GM21367 (cell line): ENCODE results near the gene SNX30.
A peak's percentile ranks its signal among the peaks of the same experiment; 100 is the strongest.

Experiments used
- ATAC-seq: cut with Tn5 transposase; IDR thresholded peaks from one replicate; pipeline ENCODE4 v1.9.1; 2021; ENCODE audit not compliant: unreplicated experiment

SNX30 gene

DNA sequence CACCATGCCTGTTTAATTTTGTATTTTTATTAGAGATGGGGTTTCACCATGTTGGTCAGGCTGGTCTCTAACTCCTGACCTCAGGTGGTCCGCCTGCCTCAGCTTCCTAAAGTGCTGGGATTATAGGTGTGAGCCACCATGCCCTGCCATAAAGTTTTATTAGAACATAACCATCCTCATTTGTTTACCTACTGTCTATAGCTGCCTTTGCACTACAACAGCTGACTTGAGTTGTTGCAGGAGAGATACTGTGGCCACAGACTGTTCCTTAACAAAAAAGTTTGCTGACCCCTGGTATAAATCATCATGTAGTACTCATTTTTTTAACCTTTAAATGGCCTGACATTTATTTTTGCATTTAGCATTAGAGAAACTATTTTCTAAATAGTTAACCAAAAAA, 31.7 kb downstream of the SNX30 start:
- ATAC-seq = no peak

DNA sequence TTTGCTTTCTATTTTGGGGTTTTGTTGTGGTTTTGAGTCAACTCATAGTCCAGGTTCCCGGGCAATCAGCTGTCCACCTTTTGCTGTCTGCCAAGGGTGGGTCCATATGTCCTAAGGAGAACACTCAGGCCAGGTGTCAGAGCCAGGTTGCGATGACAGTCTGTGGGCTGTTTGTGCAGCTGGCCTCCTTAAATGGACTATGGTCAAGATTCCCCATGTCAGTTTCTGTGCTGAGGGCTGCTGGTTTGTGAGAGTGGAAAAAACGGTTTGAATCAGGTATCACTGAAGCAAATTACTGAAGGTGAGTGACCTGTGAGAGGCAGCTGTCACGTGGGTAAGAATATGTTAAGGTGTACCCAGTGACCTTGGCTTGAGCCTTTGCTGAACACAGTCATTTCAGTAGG, 33.0 kb downstream of the SNX30 start:
- ATAC-seq = no peak

DNA sequence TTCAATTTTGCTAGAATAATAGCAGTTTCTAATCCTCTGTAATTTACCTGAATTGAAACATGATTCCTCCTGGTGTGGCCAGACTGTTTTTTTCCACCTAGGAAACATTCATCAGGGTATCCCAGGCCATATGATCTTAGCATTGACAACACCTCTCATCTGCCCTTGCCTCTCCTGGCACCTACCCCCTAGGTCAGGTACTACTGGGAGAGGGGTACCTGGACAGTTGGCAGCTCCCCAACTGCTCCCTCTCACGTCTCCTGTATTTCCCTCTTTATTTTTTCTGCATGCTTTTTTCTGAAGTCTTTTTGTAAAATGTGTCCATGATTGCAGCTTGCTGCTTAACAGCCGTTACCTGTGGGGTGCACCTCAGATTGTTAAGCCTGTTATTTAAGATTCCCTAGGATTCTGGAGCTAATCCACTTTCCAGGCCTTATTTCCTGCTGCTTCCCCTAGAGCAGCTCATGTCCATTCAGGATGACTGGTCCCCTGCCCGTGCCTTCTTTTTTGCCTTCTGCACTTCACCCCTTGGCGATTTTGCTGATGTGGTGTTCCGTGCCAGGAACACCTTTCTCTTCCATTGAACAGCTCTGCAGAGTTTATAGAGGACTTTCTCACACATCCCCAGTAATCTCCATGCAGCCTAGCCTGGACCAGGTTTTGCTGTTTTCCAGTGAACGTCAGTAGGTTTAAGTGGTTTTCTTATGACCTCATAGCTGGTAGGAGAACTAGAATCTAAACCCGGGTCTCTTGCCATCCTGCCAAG, 33.6 kb downstream of the SNX30 start:
- no peak for ATAC-seq

DNA sequence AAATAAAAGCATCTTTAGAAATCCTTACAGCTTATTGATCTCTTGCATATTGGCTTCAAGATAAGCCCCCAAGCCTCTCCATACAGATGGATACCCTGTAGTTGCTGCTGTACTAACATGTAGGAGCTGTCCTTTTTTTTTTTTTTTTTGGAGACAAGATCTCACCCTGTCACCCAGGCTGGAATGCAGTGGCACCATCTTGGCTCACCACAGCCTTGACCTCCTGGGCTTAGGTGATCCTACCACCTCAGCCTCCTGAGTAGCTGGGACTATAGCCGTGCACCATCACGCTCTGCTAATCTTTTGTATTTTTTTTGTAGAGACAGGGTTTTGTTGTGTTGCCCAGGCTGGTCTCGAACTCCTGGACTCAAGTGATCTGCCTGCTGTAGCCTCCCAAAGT, 35.4 kb downstream of the SNX30 start:
- ATAC-seq = no peak

DNA sequence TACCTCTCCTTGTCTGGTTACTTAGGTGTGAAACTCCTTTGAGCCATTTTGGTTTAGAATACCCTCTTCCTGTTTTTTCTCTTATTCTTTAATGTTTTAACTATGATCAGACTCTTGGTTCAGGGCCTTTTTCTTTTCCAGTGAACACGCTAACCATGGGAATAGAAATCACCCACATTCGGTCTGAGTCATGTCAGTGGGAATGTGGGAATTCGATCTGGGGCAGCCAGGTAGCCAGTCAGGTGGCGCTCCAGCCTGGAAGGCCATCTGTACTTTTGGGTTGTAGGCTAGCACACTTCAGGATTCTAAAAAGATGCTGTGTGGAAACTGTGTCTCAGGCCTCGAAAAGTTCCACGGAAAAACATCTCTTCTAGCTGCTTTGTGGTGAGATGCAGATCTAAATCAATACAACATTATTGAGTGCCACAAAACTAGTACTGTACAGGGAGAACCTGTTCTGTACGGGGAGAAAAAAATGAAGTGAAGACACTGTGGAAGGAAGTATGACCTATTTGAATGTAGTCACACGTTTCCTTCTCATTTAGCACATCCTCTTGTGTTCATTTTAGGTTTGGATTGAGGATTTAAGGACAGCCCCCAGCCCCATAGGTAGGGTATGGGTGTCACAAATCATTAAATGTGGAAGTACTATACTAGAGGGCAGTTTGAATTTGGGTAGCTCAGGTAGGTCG, 36.4 kb downstream of the SNX30 start:
- ATAC-seq = no peak

DNA sequence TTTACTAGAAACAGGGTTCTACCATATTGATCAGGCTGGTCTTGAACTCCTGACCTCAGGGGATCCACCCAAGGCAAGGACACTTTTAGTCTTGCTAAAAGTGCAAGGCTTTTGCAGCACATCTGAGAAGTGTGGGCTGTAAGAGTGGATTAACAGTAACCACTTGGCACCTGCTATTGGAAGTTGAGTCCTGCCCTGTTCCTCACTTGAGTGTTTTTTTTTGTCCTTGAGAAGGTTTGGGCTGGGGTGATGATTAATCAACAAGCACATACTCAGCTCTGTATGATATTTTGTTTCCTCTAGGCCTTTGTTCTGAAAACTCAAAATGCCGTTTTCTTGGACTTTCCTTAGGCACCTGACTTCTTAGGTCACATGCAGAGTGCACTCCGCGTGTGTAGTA, 37.4 kb downstream of the SNX30 start:
- ATAC-seq = no peak

DNA sequence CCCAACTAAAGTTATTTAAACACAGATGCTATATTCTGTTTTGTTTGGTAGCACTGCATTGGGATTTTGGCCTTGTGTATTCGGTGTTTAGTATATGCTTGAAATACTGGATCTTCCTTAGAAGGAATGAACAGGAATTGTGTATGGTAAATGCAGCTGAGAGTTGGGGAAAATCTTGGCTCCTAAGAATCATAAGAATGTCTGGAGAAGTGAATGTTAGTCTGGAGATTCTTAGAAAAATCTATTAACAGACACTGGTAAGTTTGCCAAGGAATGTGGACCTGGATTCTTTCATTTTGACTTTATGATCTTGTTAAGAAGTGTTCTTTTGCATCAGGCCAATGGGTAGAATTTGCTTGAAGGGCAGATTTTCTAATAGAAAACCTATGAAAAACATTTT, 38.9 kb downstream of the SNX30 start:
- ATAC-seq = no peak

DNA sequence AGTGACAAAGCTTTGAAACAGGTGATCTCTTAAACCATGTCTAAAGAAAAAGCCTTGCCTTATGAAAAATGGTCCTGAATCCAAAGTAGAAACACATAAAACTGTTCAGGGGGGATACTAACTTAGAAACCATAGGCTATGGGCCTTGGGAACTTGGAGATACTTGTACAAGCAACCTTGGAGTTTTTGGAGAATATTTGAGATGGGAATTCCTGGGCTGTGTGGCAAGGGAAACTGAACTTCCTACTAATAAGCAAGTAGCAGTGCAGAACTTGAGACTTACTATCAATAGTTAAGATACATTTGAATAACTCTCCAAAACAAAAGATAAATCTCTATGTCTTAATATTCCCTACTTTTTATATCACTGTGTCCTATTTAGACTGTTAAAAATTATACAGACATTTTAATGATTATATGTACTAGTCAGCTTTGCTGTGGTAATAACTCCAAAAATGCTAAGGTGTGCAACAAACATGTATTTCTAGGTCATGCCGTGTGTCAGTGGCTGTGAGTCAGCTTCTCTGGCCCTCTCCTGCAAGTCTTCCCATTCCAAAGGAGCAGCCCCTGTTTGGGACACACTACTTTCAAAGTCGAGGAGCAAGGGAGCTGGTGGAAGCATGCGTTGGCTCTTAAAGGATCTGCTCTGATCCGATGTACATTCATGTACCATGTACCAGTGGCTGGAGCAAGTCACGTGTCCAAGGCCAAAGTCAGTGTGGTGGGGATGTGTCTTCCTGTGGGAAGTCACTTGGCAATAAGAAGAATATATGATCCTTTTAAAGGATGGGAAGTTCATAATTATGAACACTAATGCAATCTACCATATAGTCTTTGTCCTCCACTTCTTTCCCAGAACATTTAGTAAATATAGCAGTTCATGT, 39.6 kb downstream of the SNX30 start:
- no peak for ATAC-seq

DNA sequence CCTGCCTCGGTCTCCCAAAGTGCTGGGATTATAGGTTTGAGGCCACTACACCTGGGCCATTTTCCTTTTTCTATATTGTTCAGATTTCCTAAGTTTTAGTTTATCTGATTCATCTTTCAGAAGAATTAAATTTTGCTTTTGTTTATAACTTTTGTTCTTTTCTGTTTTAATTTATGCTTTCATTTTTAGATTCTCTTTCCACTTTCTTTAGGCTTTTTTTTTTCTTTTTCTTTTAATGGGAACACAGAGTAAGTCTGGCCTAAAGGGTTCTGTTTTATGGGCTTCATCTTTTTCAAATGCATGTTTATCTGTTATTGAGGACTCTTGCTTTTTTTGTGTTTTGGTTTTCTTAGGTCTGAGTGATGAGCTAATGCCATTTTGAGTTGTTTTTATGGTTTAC, 42.1 kb downstream of the SNX30 start:
- no peak for ATAC-seq

DNA sequence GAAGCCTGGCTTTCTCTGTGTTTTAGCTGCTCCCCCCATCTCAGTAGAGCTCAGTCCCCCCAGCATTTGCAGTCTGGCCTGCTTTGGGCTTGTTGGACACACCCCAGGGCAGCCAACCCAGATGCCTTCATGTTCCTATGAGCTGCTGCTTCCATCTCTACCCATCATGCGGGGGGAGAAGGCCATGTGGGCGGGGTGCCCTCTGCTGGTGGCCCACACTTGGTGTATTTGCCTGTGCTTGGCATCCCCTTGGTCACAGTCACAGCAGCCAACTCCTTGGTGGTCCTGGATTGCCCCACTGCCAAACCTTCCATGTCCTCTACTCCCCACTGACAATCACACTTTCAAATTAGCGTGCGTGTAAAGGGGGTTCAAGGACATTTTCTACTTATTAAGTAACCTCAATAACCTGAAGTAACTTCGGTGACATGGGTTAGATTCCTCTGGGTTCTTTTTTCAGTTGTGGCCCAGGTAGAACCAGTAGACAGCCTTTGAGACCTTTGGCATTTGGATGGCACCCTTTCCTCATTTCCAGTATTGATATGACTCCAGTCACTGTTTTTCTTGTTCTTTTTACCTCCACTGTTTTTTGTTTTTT, 42.8 kb downstream of the SNX30 start:
- ATAC-seq = no peak

DNA sequence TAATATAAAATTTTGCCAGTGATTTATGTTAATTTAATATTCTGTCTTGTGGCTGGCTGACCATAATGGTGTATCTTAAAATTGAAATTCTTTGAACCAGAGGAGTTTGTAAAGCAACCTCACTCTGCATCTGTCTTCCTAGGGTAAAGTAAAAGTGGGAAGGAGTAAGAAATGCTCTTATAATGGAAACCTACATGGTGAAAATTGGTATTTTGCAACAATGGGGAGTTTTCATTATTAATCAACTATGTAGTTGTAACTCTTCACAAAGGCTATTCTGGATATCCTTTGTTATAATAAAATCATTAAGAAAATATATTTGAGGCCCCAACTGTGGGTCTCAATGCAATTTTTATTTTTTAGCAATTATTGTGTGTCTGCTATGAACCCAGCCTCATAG, 44.2 kb downstream of the SNX30 start:
- no peak for ATAC-seq

DNA sequence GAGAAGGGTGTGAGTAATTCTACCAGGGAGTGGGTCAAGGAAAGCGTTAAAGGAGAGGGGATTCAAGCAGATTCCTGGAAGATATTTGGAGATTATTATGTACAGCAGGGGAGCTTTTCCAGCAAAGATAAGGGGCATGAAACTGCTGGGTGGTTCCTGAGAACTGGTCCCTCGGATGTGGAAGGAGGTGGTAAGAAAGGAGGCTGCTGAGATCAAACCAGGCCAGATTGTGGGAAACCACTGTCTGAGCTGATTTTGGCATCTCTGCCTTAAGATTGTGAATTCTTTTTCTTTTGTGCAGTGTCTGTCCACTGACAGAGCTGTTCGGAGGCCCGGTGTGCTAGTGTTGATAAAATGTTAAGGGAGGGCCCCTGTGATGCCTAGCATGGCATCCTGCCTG, 45.4 kb downstream of the SNX30 start:
- ATAC-seq = no peak

DNA sequence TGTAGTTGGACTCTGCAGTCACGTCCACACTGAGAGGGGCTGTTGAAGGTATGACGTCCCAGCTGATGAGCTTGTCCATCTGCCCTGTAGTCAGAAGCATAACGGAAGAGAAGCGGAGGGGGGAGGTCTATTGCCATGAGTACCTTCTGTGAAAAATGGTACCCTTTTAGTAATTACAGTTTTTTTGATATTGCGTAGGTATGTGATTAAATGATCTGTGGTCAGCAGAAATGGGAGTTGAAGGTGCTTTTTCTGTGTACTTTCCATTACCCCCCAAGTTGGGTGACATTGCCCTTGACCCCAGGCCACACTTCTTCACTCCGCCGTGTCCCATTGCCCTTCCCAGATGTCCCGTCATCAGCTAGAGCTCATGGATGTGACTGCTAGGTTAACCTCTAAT, 45.9 kb downstream of the SNX30 start:
- no peak for ATAC-seq

DNA sequence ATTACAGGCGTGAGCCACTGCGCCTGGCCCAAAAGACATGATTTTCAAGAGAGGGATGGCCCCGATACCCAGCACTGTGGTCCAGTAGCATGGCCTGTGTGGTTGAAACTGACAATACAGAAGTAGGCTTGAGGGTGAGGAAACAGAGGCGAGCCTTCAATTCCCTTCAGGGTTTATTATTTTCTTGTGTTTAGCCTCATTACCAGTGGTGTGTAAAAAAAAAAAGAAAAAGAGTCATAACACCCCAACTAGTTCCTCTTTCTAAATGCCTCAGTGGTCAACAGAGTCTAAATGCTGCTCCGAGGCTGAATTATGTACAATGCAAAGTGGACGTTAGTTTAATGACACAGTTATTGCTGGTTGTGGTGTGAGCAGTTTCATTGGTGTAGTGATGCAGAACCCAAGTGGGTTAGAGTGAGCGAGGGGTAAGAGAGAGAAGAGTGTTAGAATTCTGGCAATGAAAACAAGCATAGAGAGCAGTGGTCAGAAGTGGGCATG, 58.8 kb downstream of the SNX30 start:
- ATAC-seq = peak; percentile 96

DNA sequence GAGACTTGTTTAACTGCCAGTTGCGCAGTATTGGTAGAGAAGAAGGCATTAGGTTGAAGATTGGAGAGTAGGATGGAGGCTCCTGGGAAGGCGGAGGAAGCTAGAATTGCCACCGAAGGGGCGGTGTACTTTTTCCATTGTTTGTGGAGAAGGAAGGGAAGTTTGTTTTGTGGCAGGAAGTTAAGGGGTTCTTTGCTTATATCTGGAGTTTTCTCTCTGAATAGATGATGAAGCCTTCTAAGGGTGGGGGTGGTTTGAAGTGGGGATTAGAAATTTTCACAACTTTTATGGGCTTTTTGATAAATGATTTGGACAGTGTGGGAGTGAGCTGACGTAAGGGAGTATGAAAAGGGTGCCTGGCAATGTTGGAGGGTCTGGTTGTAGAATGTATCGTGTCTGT, 59.3 kb downstream of the SNX30 start:
- no peak for ATAC-seq

DNA sequence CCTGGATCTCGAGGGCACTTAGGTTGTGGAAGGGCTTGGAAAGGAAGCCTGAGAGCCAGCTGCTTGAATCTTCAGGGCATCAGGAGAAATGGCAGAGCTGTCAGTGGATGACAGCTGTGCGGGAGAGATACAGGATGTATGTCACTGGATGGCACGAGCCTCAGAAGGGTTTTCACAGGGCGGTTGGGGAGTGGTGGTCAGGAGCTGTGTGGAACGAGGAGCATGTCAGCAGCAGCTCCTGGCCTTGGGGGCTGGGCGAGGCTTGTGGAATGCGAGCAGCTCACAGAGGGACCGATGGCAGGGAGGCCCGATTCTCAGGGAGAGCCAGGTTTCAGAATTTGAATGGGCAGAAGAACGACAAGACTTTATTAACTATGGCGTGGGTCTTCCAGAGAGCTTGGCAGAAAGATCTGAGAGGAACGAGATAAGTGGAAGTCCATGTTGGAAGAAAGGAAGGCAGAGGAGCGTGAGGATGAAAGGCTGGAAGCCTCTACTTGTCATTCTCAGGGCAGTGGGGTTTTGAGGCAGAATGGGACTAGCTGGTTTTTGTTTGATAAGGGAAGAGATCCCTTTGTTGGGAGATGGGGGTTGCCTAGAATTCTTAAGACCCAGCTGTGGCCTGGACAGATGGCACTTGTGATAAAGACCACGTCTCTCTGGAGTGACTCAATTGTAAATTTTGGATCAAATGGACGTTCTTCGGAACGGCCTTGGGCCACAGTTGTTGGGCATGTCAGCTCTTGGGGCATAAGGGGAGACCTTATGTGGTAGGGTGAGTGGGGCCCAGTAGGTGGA, 60.3 kb downstream of the SNX30 start:
- no peak for ATAC-seq

DNA sequence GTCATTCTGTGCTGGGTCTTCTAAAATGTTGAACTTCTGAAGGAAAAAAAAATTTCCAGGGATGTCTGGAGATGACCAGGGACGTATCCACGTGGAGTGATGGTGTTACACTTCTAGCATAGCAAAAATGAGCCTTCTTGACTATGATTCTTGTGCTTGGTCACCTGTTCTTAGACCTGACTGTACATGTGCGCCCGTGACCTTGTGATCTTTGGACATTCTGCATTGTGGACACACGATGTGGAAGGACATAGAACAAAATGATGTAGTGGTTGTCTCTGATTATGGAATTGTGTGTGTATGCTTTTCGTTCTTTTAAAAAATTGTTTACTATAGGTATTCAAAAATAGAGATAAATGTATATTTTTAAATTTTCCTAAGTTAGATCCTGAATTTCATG, 61.0 kb downstream of the SNX30 start:
- no peak for ATAC-seq

DNA sequence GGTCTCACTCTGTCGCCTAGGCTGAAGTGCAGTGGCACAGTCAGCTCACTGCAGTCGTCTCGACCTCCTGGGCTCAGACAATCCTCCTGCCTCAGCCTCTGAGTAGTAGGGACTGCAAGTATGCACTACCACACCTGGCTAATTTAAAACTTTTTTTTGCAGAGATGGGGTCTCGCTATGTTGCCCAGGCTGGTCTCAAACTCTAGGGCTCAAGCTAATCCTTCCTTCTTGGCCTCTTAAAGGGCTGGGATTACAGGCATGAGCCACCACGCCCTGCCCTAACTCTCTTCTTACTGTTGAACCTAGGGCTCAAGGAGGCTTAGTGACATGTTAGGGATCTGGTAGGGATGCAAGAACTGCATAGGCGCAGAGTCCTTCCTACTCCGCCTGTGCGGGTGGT, 65.3 kb downstream of the SNX30 start:
- no peak for ATAC-seq

DNA sequence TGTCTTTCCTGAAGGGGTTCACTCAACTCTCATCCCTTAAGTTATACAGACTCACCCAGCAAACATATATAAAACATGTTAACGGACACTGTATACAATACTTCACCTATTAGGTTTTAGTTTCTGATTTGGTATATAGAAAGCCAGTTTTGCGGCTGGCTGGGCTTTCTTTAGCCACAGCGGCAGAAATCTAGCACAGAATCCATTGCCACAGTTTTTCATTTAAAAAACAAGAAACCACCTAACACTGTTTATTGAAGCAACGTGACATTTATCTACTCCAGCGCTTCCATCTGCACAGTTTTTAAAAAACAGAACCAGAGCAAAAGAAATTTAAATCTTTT, 67.3 kb downstream of the SNX30 start:
- ATAC-seq = no peak

DNA sequence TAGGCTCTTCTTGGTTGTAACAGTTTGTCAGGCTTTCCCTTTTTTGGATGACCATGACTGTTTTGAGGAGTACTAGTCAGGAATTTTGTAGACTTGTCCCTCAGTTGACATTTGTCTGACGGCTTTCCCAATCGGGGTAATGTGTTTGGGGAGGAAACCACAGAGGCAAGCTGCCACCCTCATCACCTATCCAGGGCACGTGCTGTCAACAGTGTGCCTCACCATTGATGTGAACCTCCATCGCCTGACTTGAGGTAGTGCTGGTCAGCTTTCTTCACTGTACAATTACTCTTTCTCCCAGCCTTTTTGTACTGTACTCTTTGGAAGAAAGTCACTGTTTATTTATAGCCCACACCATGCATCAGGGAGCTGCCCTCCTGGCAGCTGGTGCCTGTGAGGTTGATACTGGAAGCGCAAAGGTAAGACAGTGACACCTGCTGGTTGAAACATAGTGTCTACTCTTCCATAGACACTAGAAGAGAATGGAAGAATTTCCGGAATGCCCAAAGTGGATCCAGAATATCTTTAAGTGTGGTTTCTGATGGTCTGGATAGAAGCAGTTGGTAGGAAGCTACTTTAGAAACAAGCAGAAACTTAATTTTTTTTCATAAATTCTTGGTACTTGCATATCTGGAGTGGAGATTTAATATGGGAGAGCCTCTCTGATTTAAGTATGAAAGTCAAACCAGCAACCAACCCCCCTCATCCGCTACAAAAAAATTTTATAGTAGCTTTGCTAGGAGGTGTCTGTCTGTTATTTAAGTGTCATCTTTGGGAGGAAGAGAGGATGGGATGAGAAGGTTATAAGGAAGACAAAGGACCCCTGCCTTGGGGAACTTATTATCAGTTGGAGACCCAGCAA, 69.3 kb downstream of the SNX30 start:
- ATAC-seq = peak; percentile 81
